Thoracic aorta (tissue), 2 donors: ENCODE results near the gene SHROOM4. TPM values are rescaled to one million over a fixed set of nuclear protein-coding genes. Genes with fewer than 3 reads are reported as not detected.

ENCODE experiments used
- ATAC-seq: fragments of 150-250 bp; one replicate; pipeline ENCODE4 v1.8.0; 2017; ENCODE audit warnings: low read depth; ENCODE audit not compliant: insufficient number of reproducible peaks, low FRiP score
- DNase-seq: peaks from one replicate; pipeline ENCODE4 v3.0.0-alpha.2; 2020; ENCODE audit warnings: low spot score
- H3K27ac ChIP-seq, 2 donors: fragments of 200-600 bp; sonication (generic); 1 replicate in 1 of 2; 2 replicates in 1 of 2; pipeline ENCODE4 v1.5.1; 2016; ENCODE audit warnings: mild to moderate bottlenecking in 2 of 2, moderate library complexity in 2 of 2
- H3K27me3 ChIP-seq: fragments of 200-600 bp; sonication (generic); replicated peaks from 2 replicates; pipeline ENCODE4 v1.6.0; 2016; ENCODE audit warnings: mild to moderate bottlenecking; ENCODE audit not compliant: insufficient read depth
- H3K36me3 ChIP-seq: fragments of 200-600 bp; sonication (generic); one replicate; pipeline ENCODE4 v1.5.1; 2016
- H3K4me1 ChIP-seq, 2 donors: fragments of 200-600 bp; sonication (generic); 1 replicate in 1 of 2; 2 replicates in 1 of 2; pipeline versions ENCODE4 v1.5.1 to v1.6.0; 2016; ENCODE audit warnings: low read depth in 2 of 2, mild to moderate bottlenecking in 1 of 2; ENCODE audit not compliant: control insufficient read depth in 1 of 2
- H3K4me3 ChIP-seq: fragments of 200-600 bp; sonication (generic); 2 replicates; pipeline ENCODE4 v1.5.1; 2016; ENCODE audit warnings: mild to moderate bottlenecking
- H3K9me3 ChIP-seq: fragments of 200-600 bp; sonication (generic); 2 replicates; pipeline ENCODE4 v1.5.1; 2016
- total RNA-seq, 2 donors: library from RNA; depleted of rRNA; stranded (reverse); fragments of >200 nt; gene quantifications; one replicate each; pipeline versions ENCODE4 v1.1.0 to v1.2.3, GENCODE V29; 2016
- TF ChIP-seq, protein P1 (sequence below): fragments of 200-600 bp; sonication (generic); IDR thresholded peaks from one replicate; pipeline ENCODE4 v1.5.1; 2019; ENCODE audit warnings: antibody characterized with exemption

Gene SHROOM4
- total RNA-seq, 2 donors from 2014 or later = 16.0 to 24.2 TPM

DNA sequence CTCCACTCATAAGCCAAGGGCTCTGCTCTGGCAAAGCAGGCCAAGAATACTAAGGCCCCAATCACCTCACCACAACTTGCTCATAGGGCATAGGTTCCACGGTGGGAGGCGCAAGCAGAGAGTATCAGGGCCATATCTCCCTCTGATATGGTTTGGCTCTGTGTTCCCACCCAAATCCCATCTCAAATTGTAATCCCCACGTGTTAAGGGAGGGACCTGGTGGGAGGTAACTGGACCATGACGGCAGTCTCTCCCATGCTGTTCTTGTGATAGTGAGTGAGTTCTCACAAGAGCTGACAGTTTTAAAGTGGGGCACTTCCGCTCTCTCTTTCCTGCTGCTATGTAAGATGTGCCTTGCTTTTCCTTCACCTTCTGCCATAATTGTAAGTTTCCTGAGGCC lies 88.7 kb downstream of the SHROOM4 start:
- Histone ChIP-seq H3K27me3 (no peaks in the 10 kb centered on the region), H3K9me3 (no peaks in the 10 kb centered on the region), H3K27ac (no peak overlapping the region), H3K36me3 (no peaks in the 10 kb centered on the region), H3K4me1 (no peaks in the 10 kb centered on the region), H3K4me3 (no peak overlapping the region)
- no peak for ATAC-seq
- TF ChIP-seq, protein P1, sequence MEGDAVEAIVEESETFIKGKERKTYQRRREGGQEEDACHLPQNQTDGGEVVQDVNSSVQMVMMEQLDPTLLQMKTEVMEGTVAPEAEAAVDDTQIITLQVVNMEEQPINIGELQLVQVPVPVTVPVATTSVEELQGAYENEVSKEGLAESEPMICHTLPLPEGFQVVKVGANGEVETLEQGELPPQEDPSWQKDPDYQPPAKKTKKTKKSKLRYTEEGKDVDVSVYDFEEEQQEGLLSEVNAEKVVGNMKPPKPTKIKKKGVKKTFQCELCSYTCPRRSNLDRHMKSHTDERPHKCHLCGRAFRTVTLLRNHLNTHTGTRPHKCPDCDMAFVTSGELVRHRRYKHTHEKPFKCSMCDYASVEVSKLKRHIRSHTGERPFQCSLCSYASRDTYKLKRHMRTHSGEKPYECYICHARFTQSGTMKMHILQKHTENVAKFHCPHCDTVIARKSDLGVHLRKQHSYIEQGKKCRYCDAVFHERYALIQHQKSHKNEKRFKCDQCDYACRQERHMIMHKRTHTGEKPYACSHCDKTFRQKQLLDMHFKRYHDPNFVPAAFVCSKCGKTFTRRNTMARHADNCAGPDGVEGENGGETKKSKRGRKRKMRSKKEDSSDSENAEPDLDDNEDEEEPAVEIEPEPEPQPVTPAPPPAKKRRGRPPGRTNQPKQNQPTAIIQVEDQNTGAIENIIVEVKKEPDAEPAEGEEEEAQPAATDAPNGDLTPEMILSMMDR = no peak
- DNase-seq = no peak

DNA sequence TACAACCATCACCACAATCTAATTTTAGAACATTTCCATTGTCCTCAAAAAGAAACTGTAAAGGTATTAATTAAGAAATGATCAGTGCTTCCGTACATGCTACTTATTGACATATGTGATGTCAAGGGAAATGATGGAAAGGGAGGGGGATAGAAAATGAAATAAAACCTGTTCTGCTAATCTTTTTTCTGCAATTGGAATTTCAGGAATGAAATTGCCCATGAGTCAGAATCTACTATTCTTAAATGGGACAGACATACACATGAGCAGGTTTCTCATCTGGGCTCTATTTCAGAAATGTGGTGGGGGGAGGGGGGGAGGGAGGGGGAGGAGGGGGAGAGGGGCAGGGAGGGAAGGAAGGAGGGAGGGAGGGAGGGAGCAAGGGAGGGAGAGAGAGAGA lies 91.0 kb downstream of the SHROOM4 start:
- no peak for DNase-seq
- no peaks in the 10 kb centered on the region for H3K4me1 ChIP-seq
- H3K27ac ChIP-seq = no peak overlapping the region
- H3K9me3 ChIP-seq = no peaks in the 10 kb centered on the region
- no peaks in the 10 kb centered on the region for H3K36me3 ChIP-seq
- H3K4me3 ChIP-seq = no peak overlapping the region
- TF ChIP-seq, protein P1 = no peak
- no peak for ATAC-seq
- H3K27me3 ChIP-seq = no peaks in the 10 kb centered on the region

DNA sequence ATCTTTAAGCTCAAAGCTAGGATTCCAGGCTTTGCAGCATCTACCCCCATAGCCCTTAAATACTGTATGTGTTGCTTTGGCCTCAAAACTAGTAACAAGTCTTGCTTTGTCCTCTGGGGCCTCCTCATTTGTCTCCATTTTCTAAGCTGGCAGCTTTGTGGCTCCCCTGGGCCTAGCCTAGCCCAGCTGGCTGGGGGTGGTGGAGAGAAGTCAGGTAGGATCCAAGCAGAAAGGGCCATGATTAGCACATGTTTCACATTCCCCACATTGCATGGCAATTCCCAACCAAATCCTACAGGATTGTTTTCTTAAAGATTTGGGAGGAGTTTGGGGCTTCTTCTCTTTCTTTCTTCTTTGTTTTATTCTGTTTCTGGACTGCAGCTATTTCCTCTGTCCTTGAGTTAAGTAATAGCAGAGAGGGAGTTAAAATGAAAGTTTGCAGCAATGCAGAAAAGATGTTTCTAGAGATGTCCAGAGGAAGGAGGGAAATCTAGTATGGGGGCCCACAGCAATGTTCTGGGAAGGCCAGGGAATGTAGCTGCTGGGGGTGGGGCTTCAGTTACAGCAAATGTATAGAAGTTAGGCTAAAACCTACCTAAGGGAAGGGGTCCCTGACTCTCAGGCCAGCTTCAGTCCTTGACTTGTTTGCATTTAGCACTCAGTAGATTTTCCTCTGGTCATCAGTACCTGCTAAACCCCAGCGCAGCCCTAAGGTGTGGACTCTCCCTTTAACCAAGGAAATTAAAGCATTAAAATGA lies 92.1 kb downstream of the SHROOM4 start:
- no peak for ATAC-seq
- Histone ChIP-seq H3K27me3 (no peaks in the 10 kb centered on the region), H3K4me1 (no peaks in the 10 kb centered on the region), H3K36me3 (no peaks in the 10 kb centered on the region), H3K4me3 (no peak overlapping the region), H3K9me3 (no peaks in the 10 kb centered on the region), H3K27ac (no peak overlapping the region)
- TF ChIP-seq, protein P1 = no peak
- no peak for DNase-seq

DNA sequence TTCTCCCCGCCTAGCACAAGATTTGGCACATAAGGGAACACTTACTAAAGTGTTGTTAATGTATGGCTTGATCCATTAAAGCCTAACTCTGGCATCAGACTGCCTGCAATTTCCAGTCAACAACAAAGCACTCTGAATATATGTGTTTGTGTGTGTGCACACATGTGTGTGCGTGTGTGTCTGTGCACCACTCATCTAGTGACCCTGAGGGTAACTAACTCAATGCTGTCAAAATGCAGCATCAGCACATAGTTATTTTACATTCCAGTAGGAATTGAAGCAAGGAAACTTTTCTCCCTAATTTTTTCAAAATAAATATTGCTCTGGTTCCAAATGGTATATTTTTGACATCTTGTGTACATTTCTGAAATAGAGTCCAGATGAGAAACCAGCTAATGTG lies 94.4 kb downstream of the SHROOM4 start:
- ATAC-seq (no peak), DNase-seq (no peak)
- Histone ChIP-seq H3K9me3 (no peaks in the 10 kb centered on the region), H3K36me3 (no peaks in the 10 kb centered on the region), H3K27ac (no peak overlapping the region), H3K4me1 (no peaks in the 10 kb centered on the region), H3K27me3 (no peaks in the 10 kb centered on the region), H3K4me3 (no peak overlapping the region)
- TF ChIP-seq, protein P1 = no peak

DNA sequence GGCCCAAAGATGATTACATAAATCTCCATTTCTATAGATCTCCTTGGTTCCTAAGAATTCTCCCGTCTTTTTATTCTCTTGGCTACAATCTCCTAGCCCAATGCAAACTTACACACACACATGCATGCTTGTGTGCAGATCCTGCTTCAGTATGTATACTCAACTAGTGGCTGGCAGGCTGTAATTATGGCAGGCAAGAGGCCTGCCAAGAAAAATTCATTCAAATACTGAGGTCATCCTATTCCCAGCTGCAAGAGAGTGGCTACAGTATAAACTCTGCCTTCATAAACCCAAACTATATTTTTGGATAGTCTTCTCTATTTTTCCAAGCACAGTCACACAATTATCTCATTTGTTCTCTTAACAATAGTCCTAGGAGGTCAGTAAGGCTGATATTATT lies 95.2 kb downstream of the SHROOM4 start:
- ATAC-seq = no peak
- Histone ChIP-seq H3K4me1 (no peaks in the 10 kb centered on the region), H3K27ac (no peak overlapping the region), H3K27me3 (no peaks in the 10 kb centered on the region), H3K9me3 (no peaks in the 10 kb centered on the region), H3K36me3 (no peaks in the 10 kb centered on the region), H3K4me3 (no peak overlapping the region)
- DNase-seq = no peak
- TF ChIP-seq, protein P1 = no peak
